Measurements from ENCODE around the gene DOCK4.

DOCK4 gene

GRCh38 chr7:112201839-112202238 is 4.4 kb downstream of the DOCK4 start:
- no peak for DNase-seq (ENCODE audit: low read depth)
- no peak for TF ChIP-seq CTCF (IDR thresholded peaks at IDR 0.05; ENCODE audit: insufficient read depth, low read depth, low read length, missing control alignments)

GRCh38 chr7:112201411-112201810 is 4.8 kb downstream of the DOCK4 start:
- no peak for TF ChIP-seq CTCF (IDR thresholded peaks at IDR 0.05; ENCODE audit: insufficient read depth, low read depth, low read length, missing control alignments)
- no peak for DNase-seq (ENCODE audit: low read depth)
- H3K4me3 ChIP-seq (ENCODE audit: low read depth, low read length): no peak overlapping the region

More at GRCh38 chr7:112201839-112202238, 4.4 kb downstream of the DOCK4 start:
- no peak overlapping the region for H3K4me3 ChIP-seq (ENCODE audit: low read depth, low read length)

- no peak overlapping the region for H3K4me3 ChIP-seq (ENCODE audit: low read depth, low read length)
- no peak for DNase-seq (ENCODE audit: low read depth)
- no peak for TF ChIP-seq CTCF (IDR thresholded peaks at IDR 0.05; ENCODE audit: insufficient read depth, low read depth, low read length, missing control alignments)
These were observed 6.5 kb downstream of the DOCK4 start for GRCh38 chr7:112199672-112200071.

GRCh38 chr7:112199035-112199655 is 7.1 kb downstream of the DOCK4 start:
- no peak for TF ChIP-seq CTCF (IDR thresholded peaks at IDR 0.05; ENCODE audit: insufficient read depth, low read depth, low read length, missing control alignments)
- no peak overlapping the region for H3K4me3 ChIP-seq (ENCODE audit: low read depth, low read length)
- DNase-seq (ENCODE audit: low read depth): no peak

- H3K4me3 ChIP-seq (ENCODE audit: low read depth, low read length): no peak overlapping the region
- no peak for TF ChIP-seq CTCF (IDR thresholded peaks at IDR 0.05; ENCODE audit: insufficient read depth, low read depth, low read length, missing control alignments)
- DNase-seq (ENCODE audit: low read depth): no peak
These were observed 8.9 kb downstream of the DOCK4 start for GRCh38 chr7:112197322-112197721.

- no peak for TF ChIP-seq CTCF (IDR thresholded peaks at IDR 0.05; ENCODE audit: insufficient read depth, low read depth, low read length, missing control alignments)
- DNase-seq (ENCODE audit: low read depth): no peak
- H3K4me3 ChIP-seq (ENCODE audit: low read depth, low read length): no peak overlapping the region
These were observed 10.5 kb downstream of the DOCK4 start for GRCh38 chr7:112195717-112196116.

GRCh38 chr7:112193915-112194502 is 12.2 kb downstream of the DOCK4 start:
- DNase-seq (ENCODE audit: low read depth): no peak
- H3K4me3 ChIP-seq (ENCODE audit: low read depth, low read length): no peak overlapping the region
- no peak for TF ChIP-seq CTCF (IDR thresholded peaks at IDR 0.05; ENCODE audit: insufficient read depth, low read depth, low read length, missing control alignments)
